Neural cell (in vitro differentiated cells): ENCODE data around the gene ANKRD1. TPM values are rescaled to one million over a fixed set of nuclear protein-coding genes. Genes with fewer than 3 reads are reported as not detected.
"Not testable (repeated sequence)": the region's sequence is repeated elsewhere in the genome, so short reads cannot be mapped to it uniquely, and the experiment has no call there.

Source experiments
- H2AFZ ChIP-seq: fragments of 200-600, 300-800 bp; sonication (generic), shearing (Covaris generic); 2 replicates; pipeline ENCODE4 v1.6.0; 2014; ENCODE audit warnings: low read depth, mild to moderate bottlenecking, antibody characterized with exemption, low read length, moderate library complexity
- H3F3A ChIP-seq: fragments of 200-600 bp; shearing (Covaris generic); 2 replicates; pipeline ENCODE4 v1.6.1; 2016; ENCODE audit warnings: mild to moderate bottlenecking, moderate library complexity, mixed read lengths, antibody characterized with exemption, low read length; ENCODE audit not compliant: insufficient read depth, poor library complexity, severe bottlenecking
- H3K27ac ChIP-seq: fragments of 200-600, 300-800 bp; sonication (generic), shearing (Covaris generic); 2 replicates; pipeline ENCODE4 v1.5.1; 2014; ENCODE audit warnings: mild to moderate bottlenecking, low read length, moderate library complexity
- H3K27me3 ChIP-seq: fragments of 300-800, 200-600 bp; sonication (generic), shearing (Covaris generic); 2 replicates; pipeline ENCODE4 v1.6.0; 2014; ENCODE audit warnings: mild to moderate bottlenecking, low read depth, low read length, moderate library complexity; ENCODE audit not compliant: insufficient read depth
- H3K36me3 ChIP-seq: fragments of 300-800, 200-600 bp; sonication (generic), shearing (Covaris generic); 2 replicates; pipeline ENCODE4 v1.5.1; 2014; ENCODE audit warnings: mild to moderate bottlenecking, antibody characterized with exemption, low read length, moderate library complexity; ENCODE audit not compliant: insufficient read depth
- H3K4me2 ChIP-seq: fragments of 300-800, 200-600 bp; sonication (generic), shearing (Covaris generic); 2 replicates; pipeline ENCODE4 v1.6.0; 2014; ENCODE audit warnings: mild to moderate bottlenecking, low read length
- H3K4me3 ChIP-seq: fragments of 300-800, 200-600 bp; sonication (generic), shearing (Covaris generic); 2 replicates; pipeline ENCODE4 v1.5.1; 2014; ENCODE audit warnings: mild to moderate bottlenecking, low read length, moderate library complexity
- H3K79me2 ChIP-seq: fragments of 200-600 bp; shearing (Covaris generic); replicated peaks from 2 replicates; pipeline ENCODE4 v1.6.0; 2014; ENCODE audit warnings: mild to moderate bottlenecking, low read length, moderate library complexity; ENCODE audit not compliant: insufficient read depth
- H3K9ac ChIP-seq: fragments of 300-800, 200-600 bp; sonication (generic), shearing (Covaris generic); 2 replicates; pipeline ENCODE4 v1.6.1; 2016; ENCODE audit warnings: mild to moderate bottlenecking, low read length, mixed read lengths
- H3K9me2 ChIP-seq: fragments of 200-600 bp; shearing (Covaris generic); 2 replicates; pipeline ENCODE4 v1.6.1; 2016; ENCODE audit warnings: mild to moderate bottlenecking, low read length, mixed read lengths; ENCODE audit not compliant: insufficient read depth
- H3K9me3 ChIP-seq: fragments of 200-600, 300-800 bp; sonication (generic), shearing (Covaris generic); 2 replicates; pipeline ENCODE4 v1.6.1; 2016; ENCODE audit warnings: mild to moderate bottlenecking, mixed run types, low read length, moderate library complexity, mixed read lengths
- H4K20me1 ChIP-seq: fragments of 200-600 bp; shearing (Covaris generic); 2 replicates; pipeline ENCODE4 v1.6.1; 2016; ENCODE audit warnings: mild to moderate bottlenecking, mixed run types; ENCODE audit not compliant: insufficient read depth
- CTCF ChIP-seq: fragments of 450-650 bp; IDR thresholded peaks from 2 replicates; pipeline ENCODE4 v1.5.1; 2014; ENCODE audit warnings: antibody characterized with exemption, mild to moderate bottlenecking, moderate library complexity; ENCODE audit not compliant: poor library complexity, severe bottlenecking
- EP300 ChIP-seq: fragments of 450-650 bp; conservative IDR thresholded peaks from 2 replicates; pipeline ENCODE4 v1.6.1; 2014; ENCODE audit warnings: antibody characterized with exemption, mild to moderate bottlenecking, moderate library complexity; ENCODE audit not compliant: poor library complexity, severe bottlenecking
- EZH2 ChIP-seq: fragments of 200-600, 300-800 bp; shearing (Covaris generic), sonication (generic); IDR thresholded peaks from 2 replicates; pipeline ENCODE4 v1.6.1; 2014; ENCODE audit warnings: antibody characterized with exemption, low read length, borderline replicate concordance, mild to moderate bottlenecking; ENCODE audit not compliant: insufficient read depth, poor library complexity, severe bottlenecking
- MXI1 ChIP-seq: fragments of 450-650 bp; conservative IDR thresholded peaks from 2 replicates; pipeline ENCODE4 v1.6.1; 2014; ENCODE audit warnings: antibody characterized with exemption, mild to moderate bottlenecking; ENCODE audit not compliant: poor library complexity, severe bottlenecking
- POLR2AphosphoS5 ChIP-seq: IDR thresholded peaks from 2 replicates; pipeline ENCODE4 v1.6.1; 2012
- RAD21 ChIP-seq: fragments of 450-650 bp; conservative IDR thresholded peaks from 2 replicates; pipeline ENCODE4 v1.6.1; 2014; ENCODE audit warnings: antibody characterized with exemption, mild to moderate bottlenecking, moderate library complexity
- SMC3 ChIP-seq: fragments of 450-650 bp; conservative IDR thresholded peaks from 2 replicates; pipeline ENCODE4 v1.6.1; 2014; ENCODE audit warnings: antibody characterized with exemption, mild to moderate bottlenecking, moderate library complexity; ENCODE audit not compliant: poor library complexity
- polyA plus RNA-seq: library from polyadenylated mRNA; depleted of rRNA; stranded (reverse); fragments of >200 nt; gene quantifications from 2 replicates; pipeline ENCODE4 v1.2.3, GENCODE V29; 2014

Gene ANKRD1
- polyA plus RNA-seq, 1 donor from 2014 or later, result not detected

DNA sequence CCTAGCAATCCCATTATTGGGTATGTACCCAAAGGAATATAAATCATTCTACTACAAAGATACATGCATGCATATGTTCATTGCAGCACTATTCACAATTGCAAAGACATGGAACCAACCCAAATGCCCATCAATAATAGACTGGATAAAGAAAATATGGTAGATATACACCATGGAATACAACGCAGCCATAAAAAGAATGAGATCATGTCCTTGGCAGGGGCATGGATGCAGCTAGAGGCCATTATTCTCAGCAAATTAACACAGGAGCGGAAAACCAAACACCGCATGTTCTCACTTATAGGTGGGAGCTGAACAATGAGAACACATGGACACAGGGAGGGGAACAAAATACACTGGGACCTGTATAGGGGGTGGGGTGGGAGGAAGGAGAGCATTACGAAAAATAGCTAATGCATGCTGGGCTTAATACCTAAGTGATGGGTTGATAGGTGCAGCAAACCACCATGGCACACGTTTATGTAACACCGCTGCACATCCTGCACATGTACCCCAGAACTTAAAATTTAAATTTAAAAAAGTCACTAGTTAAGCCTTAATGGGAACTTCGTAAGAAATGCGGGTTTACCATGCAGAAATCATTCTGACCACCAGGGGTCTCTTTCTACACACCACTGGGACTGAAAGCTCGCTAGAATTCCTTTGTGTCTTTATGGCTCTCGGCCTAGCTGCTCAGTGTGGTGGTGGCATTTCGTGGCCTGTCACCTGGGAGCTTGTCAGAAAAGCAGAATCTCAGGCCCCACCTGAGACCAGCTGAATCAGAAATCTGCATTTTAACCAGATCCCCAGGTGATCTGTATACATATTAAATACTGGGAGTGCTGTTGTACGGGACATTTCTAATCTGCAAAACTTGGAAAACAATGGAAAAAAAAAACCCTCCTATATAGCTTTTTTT is 9.5 kb downstream of the ANKRD1 start:
- Histone ChIP-seq H3K27ac (peak overlapping the region; percentile 49), H3K4me3 (no peak overlapping the region), H3F3A (no peaks in the 10 kb centered on the region), H4K20me1 (no peaks in the 10 kb centered on the region), H3K79me2 (no peaks in the 10 kb centered on the region), H2AFZ (no peak overlapping the region), H3K9me3 (no peaks in the 10 kb centered on the region), H3K4me2 (no peak overlapping the region), H3K36me3 (no peaks in the 10 kb centered on the region), H3K9me2 (no peaks in the 10 kb centered on the region), H3K9ac (peak overlapping the region; percentile 45), H3K27me3 (no peaks in the 10 kb centered on the region)
- TF ChIP-seq MXI1 (no peak), SMC3 (peak; percentile 99), RAD21 (peak; percentile 97), EP300 (peak; percentile 48), CTCF (peak; percentile 94)

GRCh38 chr10:90906596-90906995 is 14.3 kb downstream of the ANKRD1 start:
- no peak for TF ChIP-seq EZH2
- TF ChIP-seq CTCF, result no peak
- no peak for TF ChIP-seq POLR2AphosphoS5
- Histone ChIP-seq H4K20me1 (no peaks in the 10 kb centered on the region), H3K9ac (no peak overlapping the region), H3F3A (no peaks in the 10 kb centered on the region), H3K36me3 (no peaks in the 10 kb centered on the region), H3K27me3 (no peaks in the 10 kb centered on the region), H3K27ac (no peak overlapping the region), H3K9me2 (no peaks in the 10 kb centered on the region), H3K4me3 (no peak overlapping the region), H3K79me2 (no peaks in the 10 kb centered on the region), H3K9me3 (no peaks in the 10 kb centered on the region), H2AFZ (no peak overlapping the region), H3K4me2 (no peak overlapping the region)

DNA sequence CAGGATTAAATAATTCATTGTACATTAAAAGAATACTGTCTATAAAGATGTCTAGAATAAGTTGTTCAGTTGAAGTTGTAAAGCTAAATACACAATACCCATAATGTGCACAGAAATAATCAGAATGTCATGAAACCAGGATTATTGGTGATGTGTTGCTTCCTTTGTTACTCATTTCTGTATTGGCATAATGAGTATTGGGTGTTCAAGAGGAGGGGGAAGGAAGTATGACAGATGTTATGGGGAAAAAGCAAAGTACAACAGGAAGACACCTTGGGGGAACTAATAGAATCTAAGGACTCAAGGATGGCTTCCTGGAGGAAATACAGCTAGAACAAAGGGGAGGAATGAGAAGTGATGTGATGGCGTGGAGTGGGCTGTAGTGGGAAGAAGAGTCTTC is 15.0 kb downstream of the ANKRD1 start:
- no peak for TF ChIP-seq POLR2AphosphoS5
- no peaks in the 10 kb centered on the region for H3K36me3 ChIP-seq
- no peaks in the 10 kb centered on the region for H3K79me2 ChIP-seq

DNA sequence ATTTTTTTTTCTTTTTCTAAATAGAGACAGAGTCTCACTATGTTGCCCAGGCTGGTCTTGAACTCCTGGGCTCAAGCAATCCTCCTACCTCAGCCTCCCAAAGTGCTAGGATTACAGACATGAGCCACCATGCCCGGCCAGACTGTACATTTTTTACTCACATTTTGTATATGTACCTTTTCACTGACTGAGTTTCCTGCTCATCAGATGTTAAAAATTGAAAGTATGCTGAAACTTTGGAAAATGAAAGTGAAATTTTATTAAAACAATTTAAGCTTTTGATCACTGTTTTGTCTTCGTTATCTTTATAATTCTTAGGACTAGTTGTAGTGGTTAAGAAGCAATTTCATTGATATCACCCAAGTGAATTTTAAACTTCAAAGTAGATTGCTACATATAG is 24.0 kb downstream of the ANKRD1 start:
- H3K27me3 ChIP-seq, H3K4me2 ChIP-seq, H2AFZ ChIP-seq, H3F3A ChIP-seq, H3K4me3 ChIP-seq, H3K79me2 ChIP-seq, H4K20me1 ChIP-seq, H3K9me3 ChIP-seq, H3K9me2 ChIP-seq, H3K27ac ChIP-seq, H3K9ac ChIP-seq: not testable (repeated sequence)
- H3K36me3 ChIP-seq, result peaks cover 18% of the 10 kb centered on the region

More for the DNA sequence above, 15.0 kb downstream of the ANKRD1 start:
- Histone ChIP-seq H3F3A (no peaks in the 10 kb centered on the region), H3K9me2 (no peaks in the 10 kb centered on the region), H3K4me2 (no peak overlapping the region), H3K27me3 (no peaks in the 10 kb centered on the region), H3K4me3 (no peak overlapping the region), H3K9ac (no peak overlapping the region), H4K20me1 (no peaks in the 10 kb centered on the region), H3K9me3 (no peaks in the 10 kb centered on the region), H2AFZ (no peak overlapping the region), H3K27ac (no peak overlapping the region)
